ENCODE data around the gene CES5A. TPM values are rescaled to one million over a fixed set of nuclear protein-coding genes. Genes with fewer than 3 reads are reported as not detected.

Gene CES5A
- total and polyA plus RNA-seq, 2 of the 4 experiments (the other 2 are of a cell fraction): not detected

DNA sequence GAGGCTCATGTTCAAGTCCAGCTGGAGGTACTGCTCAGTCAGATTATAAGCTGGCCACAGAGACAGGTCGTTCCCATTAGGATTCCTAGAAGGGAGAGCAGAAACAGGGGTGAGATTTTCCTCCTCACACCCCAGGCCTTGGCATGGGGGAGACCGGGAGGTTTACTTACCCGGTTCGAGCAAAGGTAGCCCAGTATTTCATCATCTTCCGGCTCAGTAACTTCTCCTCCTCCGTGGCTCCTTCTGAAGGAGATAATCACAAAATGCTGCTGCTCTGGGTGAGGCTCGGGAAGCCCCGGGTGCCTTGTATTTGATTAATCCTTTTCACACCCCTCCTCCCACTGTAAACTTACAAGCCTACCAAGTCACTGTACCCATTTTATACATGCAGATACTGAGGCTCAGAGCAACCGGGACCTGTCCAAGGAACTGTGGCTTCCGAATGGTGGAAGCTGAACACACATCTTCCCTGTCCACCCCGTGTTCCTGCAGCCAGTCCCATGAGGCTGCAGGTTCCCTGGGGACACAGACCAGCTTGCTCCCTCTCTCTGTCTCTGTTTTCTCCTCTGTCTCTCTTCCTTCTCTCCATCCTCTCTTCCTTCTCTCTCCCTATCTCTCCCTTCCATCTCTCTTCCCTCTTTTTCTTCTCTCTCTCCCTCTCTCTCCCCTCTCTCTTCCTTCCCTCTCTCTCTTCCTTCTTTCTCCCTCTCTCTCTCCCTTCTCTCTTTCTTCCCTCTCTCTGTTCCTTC, 28.4 kb downstream of the CES5A start:
- H2AK5ac ChIP-seq (ENCODE audit: low read depth, low read length): no peak overlapping the region
- no peak overlapping the region for H3K18ac ChIP-seq (ENCODE audit: low read depth, low read length)
- ChIA-PET CTCF (no interaction called here), POLR2A (ENCODE audit: unreplicated experiment) (no interaction called here)
- TF ChIP-seq FOS (IDR thresholded peaks at IDR 0.05; ENCODE audit: low read depth, low read length): no peak
- TF ChIP-seq, protein P1, sequence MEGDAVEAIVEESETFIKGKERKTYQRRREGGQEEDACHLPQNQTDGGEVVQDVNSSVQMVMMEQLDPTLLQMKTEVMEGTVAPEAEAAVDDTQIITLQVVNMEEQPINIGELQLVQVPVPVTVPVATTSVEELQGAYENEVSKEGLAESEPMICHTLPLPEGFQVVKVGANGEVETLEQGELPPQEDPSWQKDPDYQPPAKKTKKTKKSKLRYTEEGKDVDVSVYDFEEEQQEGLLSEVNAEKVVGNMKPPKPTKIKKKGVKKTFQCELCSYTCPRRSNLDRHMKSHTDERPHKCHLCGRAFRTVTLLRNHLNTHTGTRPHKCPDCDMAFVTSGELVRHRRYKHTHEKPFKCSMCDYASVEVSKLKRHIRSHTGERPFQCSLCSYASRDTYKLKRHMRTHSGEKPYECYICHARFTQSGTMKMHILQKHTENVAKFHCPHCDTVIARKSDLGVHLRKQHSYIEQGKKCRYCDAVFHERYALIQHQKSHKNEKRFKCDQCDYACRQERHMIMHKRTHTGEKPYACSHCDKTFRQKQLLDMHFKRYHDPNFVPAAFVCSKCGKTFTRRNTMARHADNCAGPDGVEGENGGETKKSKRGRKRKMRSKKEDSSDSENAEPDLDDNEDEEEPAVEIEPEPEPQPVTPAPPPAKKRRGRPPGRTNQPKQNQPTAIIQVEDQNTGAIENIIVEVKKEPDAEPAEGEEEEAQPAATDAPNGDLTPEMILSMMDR (conservative IDR thresholded peaks at IDR 0.05; ENCODE audit: low read depth, low read length): no peak
- TF ChIP-seq, protein P2, sequence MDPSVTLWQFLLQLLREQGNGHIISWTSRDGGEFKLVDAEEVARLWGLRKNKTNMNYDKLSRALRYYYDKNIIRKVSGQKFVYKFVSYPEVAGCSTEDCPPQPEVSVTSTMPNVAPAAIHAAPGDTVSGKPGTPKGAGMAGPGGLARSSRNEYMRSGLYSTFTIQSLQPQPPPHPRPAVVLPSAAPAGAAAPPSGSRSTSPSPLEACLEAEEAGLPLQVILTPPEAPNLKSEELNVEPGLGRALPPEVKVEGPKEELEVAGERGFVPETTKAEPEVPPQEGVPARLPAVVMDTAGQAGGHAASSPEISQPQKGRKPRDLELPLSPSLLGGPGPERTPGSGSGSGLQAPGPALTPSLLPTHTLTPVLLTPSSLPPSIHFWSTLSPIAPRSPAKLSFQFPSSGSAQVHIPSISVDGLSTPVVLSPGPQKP (IDR thresholded peaks at IDR 0.05; ENCODE audit: borderline replicate concordance, low read depth, low read length): no peak
- no peak for TF ChIP-seq MAFK (IDR thresholded peaks at IDR 0.05; ENCODE audit: low read depth, low read length)
- TF ChIP-seq SMC3 (IDR thresholded peaks at IDR 0.05; ENCODE audit: low read depth, low read length): no peak
- TF ChIP-seq POLR2A (IDR thresholded peaks at IDR 0.05; ENCODE audit: low read depth, low read length): no peak
- no peak for TF ChIP-seq NFE2L2 (IDR thresholded peaks at IDR 0.05; ENCODE audit: low read depth, low read length)
- no peak for TF ChIP-seq RCOR1 (IDR thresholded peaks at IDR 0.05; ENCODE audit: insufficient replicate concordance, low read length)
- TF ChIP-seq RAD21 (IDR thresholded peaks at IDR 0.05; ENCODE audit: low read length): no peak
- no peak for TF ChIP-seq MAZ (IDR thresholded peaks at IDR 0.05; ENCODE audit: borderline replicate concordance, low read depth, low read length)
- TF ChIP-seq RFX5 (IDR thresholded peaks at IDR 0.05; ENCODE audit: low read depth, low read length): no peak
- TF ChIP-seq MXI1 (IDR thresholded peaks at IDR 0.05; ENCODE audit: borderline replicate concordance, low read depth, low read length): no peak
- TF ChIP-seq CEBPB (IDR thresholded peaks at IDR 0.05; ENCODE audit: low read depth, low read length): no peak
- H4K8ac ChIP-seq (ENCODE audit: low read depth in 2 of 2, low read length in 2 of 2): no peak overlapping the region
- no peak overlapping the region for H3K56ac ChIP-seq (ENCODE audit: extremely low read depth, insufficient read depth, low read length)
- H2BK15ac ChIP-seq (ENCODE audit: low read depth, low read length): no peak overlapping the region
- H3K23ac ChIP-seq (ENCODE audit: low read depth, low read length): no peak overlapping the region
- BruUV-seq (replicated peaks): no TSS peak
- H3K4me3 ChIP-seq (ENCODE audit: insufficient read depth, low read depth, low read length): no peak overlapping the region
- no peaks in the 10 kb centered on the region for H3K9me1 ChIP-seq (ENCODE audit: insufficient read depth, low read length)
- no peak overlapping the region for H4K5ac ChIP-seq (ENCODE audit: low read depth, low read length)
- H2AK9ac ChIP-seq (replicated peaks; ENCODE audit: low read depth, low read length, poor library complexity): no peak overlapping the region
- intact Hi-C loops (cut with micrococcal nuclease): no loop called here
- H3K36me3 ChIP-seq (ENCODE audit: control insufficient read depth, insufficient read depth, low read length): no peaks in the 10 kb centered on the region
- no peaks in the 10 kb centered on the region for H3K79me1 ChIP-seq (ENCODE audit: low read depth in 1 of 2, low read length in 2 of 2)
- H4K20me1 ChIP-seq (ENCODE audit: insufficient read depth, low read length): no peaks in the 10 kb centered on the region
- WGBS, 2 experiments (ENCODE audit: extremely low coverage in 2 of 2, insufficient read length in 1 of 2): no CpG with 5 or more reads among the region's 11 CpGs
- no peak overlapping the region for H4K91ac ChIP-seq (ENCODE audit: insufficient read depth, low read depth, low read length)
- no peak for ATAC-seq (ENCODE audit: low read depth)
- in situ Hi-C loops (cut with MboI; ENCODE audit: low sequenced_read_pairs): loop anchor here (10.0 kb wide), 2 partner anchors 302 to 382 kb away; no protein-coding TSS in a partner anchor
- H2BK20ac ChIP-seq (ENCODE audit: low read depth, low read length): no peak overlapping the region
- H3K4me2 ChIP-seq (ENCODE audit: low read depth, low read length): no peak overlapping the region
- no peak overlapping the region for H3K9ac ChIP-seq (ENCODE audit: low read depth, low read length)
- H3K27ac ChIP-seq (ENCODE audit: insufficient read depth, low read length): no peak overlapping the region
- H3K4me1 ChIP-seq (ENCODE audit: control insufficient read depth, insufficient read depth, low read length): no peaks in the 10 kb centered on the region
- H2BK120ac ChIP-seq (ENCODE audit: low read depth, low read length): no peak overlapping the region
- DNase-seq: no peak
- no peaks in the 10 kb centered on the region for H3K27me3 ChIP-seq (ENCODE audit: control insufficient read depth, insufficient read depth, low read length)
- no peak overlapping the region for H3K14ac ChIP-seq (replicated peaks; ENCODE audit: low read depth, low read length)
- no peaks in the 10 kb centered on the region for H3K9me3 ChIP-seq (ENCODE audit: control insufficient read depth, insufficient read depth, low read length)
- dilution Hi-C loops (cut with HindIII; ENCODE audit: low sequenced_read_pairs, unreplicated experiment): no loop called here
- H2BK5ac ChIP-seq (ENCODE audit: low read depth, low read length, poor library complexity, severe bottlenecking): no peak overlapping the region
- no peak overlapping the region for H3K4ac ChIP-seq (ENCODE audit: low read depth, low read length)
- H2AFZ ChIP-seq (replicated peaks; ENCODE audit: low read length, poor library complexity): no peak overlapping the region

Measured in IMR-90 (cell line).